OCI-LY7 (cell line): Measurements from ENCODE around the gene LIG3. TPM values are rescaled to one million over a fixed set of nuclear protein-coding genes. Genes with fewer than 3 reads are reported as not detected.

ENCODE experiments used
- BruUV-seq: library from RNA; stranded (reverse); fragments of 400-500 nt; replicated peaks from 2 replicates; lab custom pipeline; 2021; lab: Mats Ljungman, UMichigan
- CTCF ChIA-PET: fragments of 300-600 bp; sonication (Branson Sonifier 250); formaldehyde crosslinking; loops from one replicate; lab custom pipeline; 2022; ENCODE audit warnings: antibody characterized with exemption; ENCODE audit not compliant: unreplicated experiment; lab: Charles Lee
- POLR2A ChIA-PET: fragments of 300-600 bp; sonication (Branson Sonifier 250); formaldehyde crosslinking; loops from one replicate; lab custom pipeline; 2022; ENCODE audit warnings: antibody characterized with exemption; lab: Charles Lee
- DNase-seq: peaks from one replicate; pipeline ENCODE4 v3.0.0-alpha.2; 2015; ENCODE audit warnings: low spot score
- H2AFZ ChIP-seq: fragments of 200-600 bp; sonication (generic), shearing (Covaris generic); 2 replicates; pipeline ENCODE4 v1.6.1; 2014; ENCODE audit warnings: mild to moderate bottlenecking, antibody characterized with exemption, low read length, moderate library complexity
- H3K27ac ChIP-seq: fragments of 200-600 bp; sonication (generic); 2 replicates; pipeline ENCODE4 v1.5.1; 2014; ENCODE audit warnings: mixed run types, low read depth, mild to moderate bottlenecking, moderate library complexity, low read length, inconsistent platforms; ENCODE audit not compliant: poor library complexity, severe bottlenecking
- H3K36me3 ChIP-seq: fragments of 200-600 bp; sonication (generic); 2 replicates; pipeline ENCODE4 v1.6.1; 2014; ENCODE audit warnings: mild to moderate bottlenecking, antibody characterized with exemption, low read length, moderate library complexity, mixed read lengths; ENCODE audit not compliant: insufficient read depth
- H3K4me1 ChIP-seq: fragments of 200-600 bp; sonication (generic); 2 replicates; pipeline ENCODE4 v1.5.1; 2014; ENCODE audit warnings: mild to moderate bottlenecking, low read length; ENCODE audit not compliant: insufficient read depth, poor library complexity, severe bottlenecking
- H3K4me2 ChIP-seq: fragments of 200-600 bp; sonication (generic); 2 replicates; pipeline ENCODE4 v1.6.1; 2014; ENCODE audit warnings: mild to moderate bottlenecking, low read length
- H3K4me3 ChIP-seq: fragments of 200-600 bp; sonication (generic); 2 replicates; pipeline ENCODE4 v1.5.1; 2014; ENCODE audit warnings: mild to moderate bottlenecking, low read depth, low read length; ENCODE audit not compliant: poor library complexity, severe bottlenecking
- H3K79me2 ChIP-seq: fragments of 200-600 bp; sonication (generic); 2 replicates; pipeline ENCODE4 v1.6.1; 2016; ENCODE audit warnings: low read depth, mild to moderate bottlenecking, low read length, moderate library complexity, mixed read lengths; ENCODE audit not compliant: insufficient read depth
- H3K9me2 ChIP-seq: fragments of 200-600 bp; sonication (generic); 2 replicates; pipeline ENCODE4 v1.6.1; 2016; ENCODE audit warnings: mild to moderate bottlenecking, low read length, mixed read lengths; ENCODE audit not compliant: insufficient read depth
- H3K9me3 ChIP-seq: fragments of 200-600 bp; sonication (generic); 2 replicates; pipeline ENCODE4 v1.6.1; 2014; ENCODE audit warnings: mild to moderate bottlenecking, mixed run types, low read length, mixed read lengths
- H4K20me1 ChIP-seq: fragments of 200-600 bp; sonication (generic); 2 replicates; pipeline ENCODE4 v1.6.1; 2014; ENCODE audit warnings: mild to moderate bottlenecking, antibody characterized with exemption, low read length, moderate library complexity, mixed read lengths; ENCODE audit not compliant: insufficient read depth
- CTCF ChIP-seq: fragments of 200-600 bp; sonication (generic); conservative IDR thresholded peaks from 2 replicates; pipeline ENCODE4 v1.5.1; 2014; ENCODE audit warnings: mild to moderate bottlenecking, antibody characterized with exemption, low read length, moderate library complexity, mixed read lengths
- EZH2phosphoT487 ChIP-seq: fragments of 200-600 bp; sonication (generic); IDR thresholded peaks from 2 replicates; pipeline ENCODE4 v1.6.1; 2018; ENCODE audit warnings: low read depth, borderline replicate concordance, mild to moderate bottlenecking, mixed run types, antibody characterized with exemption, low read length, moderate library complexity, mixed read lengths
- intact Hi-C: fragments of 100-400 bp; cut with micrococcal nuclease; formaldehyde crosslinking; loops from one replicate; pipeline ENCODE4 v1.10.0; 2022; ENCODE audit not compliant: unreplicated experiment
- total RNA-seq, 2 experiments: library from RNA; depleted of rRNA in 1 of 2; stranded (reverse); fragments of >200 nt in 1 of 2; shearing (Covaris generic) in 1 of 2; gene quantifications; 2 replicates each; pipeline ENCODE4 v1.2.3, GENCODE V29; 2014 to 2022

Gene LIG3
- total RNA-seq, 2 experiments from 2014 or later: 65.6 to 67.3 TPM

GRCh38 chr17:34979650-34980352 is 511 bp upstream of the LIG3 start:
- Histone ChIP-seq H3K79me2 (peaks cover 25% of the 10 kb centered on the region; the same call in 1 of the 2 replicates), H3K4me1 (peaks cover 16% of the 10 kb centered on the region), H4K20me1 (no peaks in the 10 kb centered on the region), H3K4me2 (peak overlapping the region; percentile 99), H2AFZ (peak overlapping the region; percentile 90; the same call in 1 of the 2 replicates), H3K4me3 (peak overlapping the region; percentile 92), H3K9me2 (no peaks in the 10 kb centered on the region), H3K9me3 (no peaks in the 10 kb centered on the region), H3K36me3 (peaks cover 20% of the 10 kb centered on the region), H3K27ac (peak overlapping the region; percentile 82)
- ChIA-PET CTCF (no interaction called here), POLR2A (interaction anchor here (0.6 to 1.4 kb wide), 3 partner anchors 15 to 161 kb away, joined by 3 to 4 read pairs (median 3); no protein-coding TSS in a partner anchor)
- no peak for TF ChIP-seq CTCF
- no peak for TF ChIP-seq EZH2phosphoT487
- DNase-seq: peak; percentile 19
- TSS peak; percentile 98 for BruUV-seq
- intact Hi-C loops: loop anchor here (2.0 to 5.0 kb wide), 3 partner anchors 109 to 138 kb away; partner anchors contain the start of gene RAD51D

GRCh38 chr17:34980681-34981537 is 597 bp downstream of the LIG3 start:
- TF ChIP-seq EZH2phosphoT487 (no peak), CTCF (peak; percentile 63)
- DNase-seq: peak; percentile 84
- ChIA-PET CTCF (no interaction called here), POLR2A (interaction anchor here (1.7 kb wide), 1 partner anchor 16 kb away, joined by 7 read pairs; no protein-coding TSS in a partner anchor)
- Histone ChIP-seq H3K4me3 (peak overlapping the region; percentile 92), H2AFZ (peak overlapping the region; percentile 90; the same call in 1 of the 2 replicates), H3K4me2 (peak overlapping the region; percentile 99), H4K20me1 (no peaks in the 10 kb centered on the region), H3K79me2 (peaks cover 25% of the 10 kb centered on the region; the same call in 1 of the 2 replicates), H3K9me2 (no peaks in the 10 kb centered on the region), H3K36me3 (peaks cover 32% of the 10 kb centered on the region), H3K27ac (peak overlapping the region; percentile 82), H3K4me1 (peaks cover 16% of the 10 kb centered on the region), H3K9me3 (no peaks in the 10 kb centered on the region)
- intact Hi-C loops: loop anchor here (1.0 to 5.0 kb wide), 4 partner anchors 20 to 139 kb away; partner anchors contain the start of genes CCT6B, RAD51D and ZNF830
- no TSS peak for BruUV-seq
